GM19395 (cell line): ENCODE results near the gene CXXC1.
"Not testable (repeated sequence)": the region's sequence is repeated elsewhere in the genome, so short reads cannot be mapped to it uniquely, and the experiment has no call there.

Experiments
- ATAC-seq: cut with Tn5 transposase; IDR thresholded peaks from one replicate; pipeline ENCODE4 v1.9.1; 2021; ENCODE audit warnings: mild to moderate bottlenecking, moderate library complexity; ENCODE audit not compliant: unreplicated experiment

The CXXC1 gene

DNA sequence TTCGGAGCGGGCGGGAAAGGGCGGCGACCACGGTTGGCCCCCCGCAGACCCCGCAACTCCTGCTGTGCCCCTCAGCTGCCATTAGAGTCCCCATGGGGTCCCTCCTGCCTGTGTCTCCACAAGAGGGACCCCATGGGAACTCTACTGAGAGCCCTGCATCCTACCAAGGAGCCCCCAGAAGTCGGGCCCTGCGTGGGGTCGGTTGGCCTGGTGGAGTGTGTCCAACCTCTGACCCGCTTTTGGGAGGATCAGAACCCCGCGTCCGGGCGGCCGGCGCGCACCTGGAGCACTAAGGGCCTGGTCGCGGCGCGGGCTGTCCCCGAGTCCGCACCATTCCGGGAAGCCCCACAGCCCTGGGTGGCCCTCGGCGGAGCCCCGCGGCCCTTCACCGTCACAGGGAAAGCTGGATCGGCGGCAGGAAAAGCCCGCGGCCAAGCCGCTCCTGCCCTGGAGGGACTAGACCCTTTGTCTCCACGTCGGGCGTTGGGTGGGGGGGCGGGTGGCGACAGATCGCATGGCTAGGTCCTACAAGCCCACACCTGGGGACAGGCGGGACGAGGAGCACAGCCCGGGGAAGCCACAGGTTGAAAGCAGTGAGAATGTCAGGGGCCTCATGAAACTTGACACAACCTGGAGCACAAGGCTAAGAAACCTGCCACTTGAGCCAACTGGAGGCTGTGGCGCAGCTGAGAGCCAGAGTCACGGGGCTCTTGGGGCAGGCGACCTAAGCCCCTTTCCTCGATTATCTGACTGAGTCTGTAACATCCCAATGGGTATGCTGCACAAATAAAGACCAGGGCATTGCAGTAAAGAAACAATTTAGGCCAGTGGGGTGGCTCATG lies 11.2 kb upstream of the CXXC1 start:
- peak; percentile 7 for ATAC-seq

DNA sequence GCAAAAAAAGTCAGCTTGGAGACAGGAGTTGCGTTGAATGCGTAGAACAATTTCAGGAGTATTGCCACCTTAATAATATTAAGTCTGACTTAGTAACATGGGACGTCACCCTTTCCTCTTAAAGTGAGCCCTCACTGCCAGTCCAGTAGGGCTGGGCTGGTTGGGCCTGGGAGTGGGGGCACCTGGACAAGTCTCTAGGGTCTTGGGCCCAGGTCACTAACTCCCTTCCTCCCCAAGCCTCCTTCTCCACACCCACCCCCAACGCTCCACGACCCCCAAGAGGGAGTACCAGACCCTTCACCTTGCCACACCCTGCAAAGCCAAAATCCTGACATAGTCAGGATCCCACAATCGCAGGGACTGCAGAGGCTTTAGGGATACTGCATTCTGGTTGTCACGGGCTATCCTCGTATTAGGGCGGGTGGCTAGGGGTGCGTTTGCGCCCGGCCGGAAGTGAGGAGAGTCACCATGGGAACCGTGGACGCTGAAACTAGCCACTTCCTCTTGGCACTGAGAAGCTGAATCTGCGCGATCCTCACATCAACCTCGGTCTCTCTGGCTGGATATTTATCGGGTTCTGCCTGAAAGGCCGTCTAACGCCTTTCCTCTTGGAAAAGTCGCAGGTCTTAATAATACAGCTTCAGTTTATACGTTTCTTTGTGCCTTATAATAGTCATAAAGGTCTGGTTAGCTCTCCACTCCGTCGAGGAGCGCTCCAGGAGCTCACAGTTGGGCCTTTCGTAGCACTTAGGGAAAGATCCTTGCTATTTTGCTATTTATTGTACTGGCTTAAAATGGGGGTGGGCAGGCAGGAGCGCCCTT lies 10.3 kb upstream of the CXXC1 start:
- peak; percentile 100 for ATAC-seq

- ATAC-seq: no peak
Measured at GRCh38 chr18:50293039-50293438, 5.5 kb upstream of the CXXC1 start.

GRCh38 chr18:50289108-50289443 lies 1.6 kb upstream of the CXXC1 start:
- ATAC-seq: no peak

GRCh38 chr18:50288348-50289107 lies 1.0 kb upstream of the CXXC1 start:
- ATAC-seq: not testable (repeated sequence)

DNA sequence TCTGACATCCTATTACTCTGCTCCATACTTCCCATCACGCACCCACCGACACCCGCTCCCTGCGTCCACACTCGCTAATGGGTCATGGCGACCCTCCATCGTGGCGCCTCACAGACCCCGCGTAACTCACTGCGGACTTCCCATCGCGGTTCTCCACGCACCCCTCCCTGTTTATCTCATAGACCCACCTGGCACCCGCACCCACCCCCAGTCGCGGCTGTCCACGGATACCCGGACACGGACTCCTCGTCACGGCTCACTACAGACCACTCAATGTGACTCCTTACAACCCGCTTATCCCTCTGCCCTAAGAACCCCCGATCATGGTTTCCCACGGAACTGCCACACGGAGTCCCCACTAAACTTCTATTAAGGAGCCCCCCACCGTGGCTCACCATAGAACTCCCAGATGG lies 458 bp downstream of the CXXC1 start:
- ATAC-seq: peak; percentile 3

DNA sequence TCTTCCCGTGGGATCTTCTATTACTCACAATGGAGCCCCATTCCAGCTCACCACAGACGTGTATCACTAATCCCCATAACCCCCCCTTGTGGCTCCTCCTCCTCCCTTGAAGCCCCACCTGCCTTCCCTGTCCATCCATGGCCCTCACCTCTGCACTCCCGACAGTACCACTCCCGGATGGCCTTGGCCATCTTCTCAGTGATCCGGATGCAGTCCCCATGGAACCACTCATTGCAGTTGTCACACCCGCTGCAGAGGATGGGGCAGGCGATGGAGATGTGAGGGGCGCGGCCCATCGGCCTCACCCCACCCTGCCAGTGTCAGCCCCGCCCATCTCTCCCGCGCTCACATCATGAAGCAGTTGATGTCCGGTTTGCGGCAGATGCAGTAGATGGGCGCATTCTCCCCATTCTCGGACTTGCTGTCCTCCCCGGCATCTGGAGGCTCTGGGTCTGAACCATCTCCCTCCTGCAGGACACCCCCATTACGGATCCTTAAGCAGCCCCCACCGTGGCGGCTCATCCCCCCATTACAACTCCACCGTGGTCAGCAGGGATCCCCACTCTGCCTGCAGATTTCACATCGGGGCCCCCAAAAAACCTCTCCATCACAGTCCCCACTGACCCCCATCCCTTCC lies 983 bp downstream of the CXXC1 start:
- no peak for ATAC-seq

- no peak for ATAC-seq
Measured at GRCh38 chr18:50285631-50286321, 1.7 kb downstream of the CXXC1 start.

- ATAC-seq: no peak
Measured at GRCh38 chr18:50285071-50285470, 2.4 kb downstream of the CXXC1 start.

- ATAC-seq: no peak
Measured at GRCh38 chr18:50284255-50284885, 3.1 kb downstream of the CXXC1 start.

DNA sequence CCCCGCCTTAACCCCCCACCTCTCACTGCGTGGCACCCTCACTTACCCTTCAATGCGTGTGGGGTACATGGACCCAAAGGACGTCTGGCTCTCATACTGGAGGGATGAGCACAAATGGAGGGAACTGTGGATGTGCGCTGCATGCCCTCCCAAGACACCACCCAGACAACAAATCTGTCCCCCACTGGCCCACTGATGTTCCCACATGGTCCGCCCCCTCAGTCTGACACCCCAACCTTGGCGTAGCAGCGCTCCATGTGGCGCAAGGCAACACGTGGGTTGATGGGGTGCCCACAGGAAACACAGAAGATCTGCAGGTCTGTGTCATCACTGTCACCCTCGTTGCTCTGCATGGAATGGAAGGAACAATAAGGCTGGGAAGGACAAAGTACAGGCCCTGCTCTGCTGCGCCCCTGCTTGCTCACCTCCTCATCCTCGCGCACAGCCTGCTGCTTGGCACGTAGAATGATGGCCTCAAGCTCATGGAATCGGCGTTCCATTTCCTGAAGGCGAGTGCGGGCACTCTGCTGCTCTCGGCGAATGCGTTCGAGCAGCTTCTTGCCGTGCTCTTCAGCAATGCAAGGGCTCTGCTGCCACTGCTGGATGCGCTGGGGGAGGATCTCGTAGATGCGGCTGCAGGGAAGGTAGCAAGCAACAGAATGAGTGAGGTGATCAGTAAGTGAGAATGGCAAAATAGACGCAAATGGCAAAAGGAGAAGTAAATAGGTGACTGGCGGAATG lies 3.9 kb downstream of the CXXC1 start:
- no peak for ATAC-seq

DNA sequence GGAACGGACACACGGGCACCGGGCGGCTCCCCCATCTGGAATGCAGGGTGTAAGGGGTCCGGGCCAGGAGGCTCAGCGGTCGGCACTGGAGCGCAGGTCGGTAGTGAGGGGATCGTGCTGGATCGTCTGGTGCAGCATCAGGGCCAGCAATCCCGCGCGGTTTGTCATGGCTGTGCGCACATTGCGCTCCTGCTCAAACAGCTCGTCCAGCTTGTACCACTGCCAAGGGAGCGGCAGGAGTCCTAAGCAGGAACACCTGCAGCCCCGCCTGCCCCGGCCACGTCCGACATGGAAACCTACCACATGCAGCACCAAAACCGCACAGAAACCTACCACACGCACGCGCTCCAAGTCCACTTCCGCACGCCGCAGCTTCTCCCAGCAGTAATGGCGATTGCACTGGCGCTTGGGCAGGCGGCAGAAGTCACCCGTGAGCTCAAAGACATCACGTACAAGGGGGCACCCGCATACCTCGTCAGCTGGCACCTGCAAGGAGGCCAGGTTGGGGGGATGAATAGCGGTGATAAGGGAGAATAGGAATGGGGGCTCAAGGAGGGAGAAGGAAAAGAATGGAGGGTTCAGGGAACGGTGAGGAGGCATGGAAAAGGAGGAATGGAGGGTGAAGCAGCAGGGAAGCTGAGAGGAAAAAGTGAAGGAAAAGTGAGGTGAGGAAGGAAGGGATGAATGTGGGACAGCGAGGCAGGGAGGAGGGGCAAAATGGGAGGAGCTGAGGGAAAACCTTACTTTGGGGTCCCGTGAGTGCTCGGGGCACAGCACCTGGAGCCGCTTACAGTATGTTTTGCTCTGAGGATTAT lies 4.8 kb downstream of the CXXC1 start:
- no peak for ATAC-seq

DNA sequence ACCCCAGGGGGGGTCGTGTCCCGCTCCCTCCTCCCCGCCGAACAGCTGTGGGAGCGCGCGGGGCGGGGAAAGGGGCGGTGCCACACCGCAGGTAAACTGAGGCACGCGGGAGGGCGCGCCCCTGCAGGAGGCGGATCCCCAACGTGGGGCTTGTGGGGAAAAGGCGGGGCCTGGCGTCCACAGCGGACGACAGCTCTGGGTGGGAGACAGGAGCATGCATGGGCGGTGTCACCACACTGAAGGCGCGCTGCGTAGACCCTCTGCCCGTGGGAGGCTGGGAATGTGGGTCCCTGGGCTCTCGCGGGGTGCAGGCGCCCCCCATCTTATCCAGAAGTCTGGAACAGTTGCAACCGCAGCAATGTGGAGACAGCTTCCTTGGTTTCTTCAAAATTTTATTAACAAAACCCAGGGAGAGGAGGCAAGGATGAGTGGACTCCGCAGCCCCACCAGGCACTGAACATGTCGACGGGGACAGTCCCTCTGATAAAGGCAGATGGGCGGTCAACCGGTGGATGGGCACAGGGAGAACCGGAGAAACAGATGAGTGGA lies 5.4 kb downstream of the CXXC1 start:
- no peak for ATAC-seq

GRCh38 chr18:50281295-50281971 lies 6.1 kb downstream of the CXXC1 start, which contains the start of gene MBD1:
Gene MBD1 (minus strand): TSS chr18:50281523. CDS start chr18:50279992, 1,531 bp downstream.
- ATAC-seq: peak; percentile 90

DNA sequence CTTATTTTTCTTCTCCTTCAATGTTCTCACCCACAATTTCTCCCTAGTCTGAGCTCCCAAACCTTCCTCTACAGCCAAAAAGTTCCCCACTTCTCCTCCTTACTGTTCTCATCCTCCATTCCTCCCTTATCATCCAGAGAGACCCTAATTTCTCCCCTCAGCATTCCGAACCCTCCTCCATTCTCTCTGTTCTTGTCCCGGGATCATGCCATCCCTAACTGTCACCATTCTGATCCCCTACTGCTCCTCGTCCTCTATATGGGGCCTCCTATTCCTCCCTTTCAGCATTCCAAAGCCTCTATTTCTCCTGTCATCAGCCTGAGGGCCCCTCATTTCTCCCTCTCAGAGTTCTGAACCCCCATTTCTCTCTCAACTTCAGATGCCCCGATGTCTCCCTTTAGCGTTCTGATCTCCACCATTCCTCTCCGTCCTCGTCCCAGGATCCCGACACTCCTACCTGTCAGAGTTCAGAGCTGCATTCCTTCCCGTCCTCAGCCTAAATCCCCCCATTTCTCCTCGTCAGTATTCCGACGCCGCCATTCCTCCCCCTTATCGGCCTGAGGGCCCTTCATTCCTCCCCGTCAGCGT lies 6.7 kb downstream of the CXXC1 start:
- ATAC-seq: no peak

DNA sequence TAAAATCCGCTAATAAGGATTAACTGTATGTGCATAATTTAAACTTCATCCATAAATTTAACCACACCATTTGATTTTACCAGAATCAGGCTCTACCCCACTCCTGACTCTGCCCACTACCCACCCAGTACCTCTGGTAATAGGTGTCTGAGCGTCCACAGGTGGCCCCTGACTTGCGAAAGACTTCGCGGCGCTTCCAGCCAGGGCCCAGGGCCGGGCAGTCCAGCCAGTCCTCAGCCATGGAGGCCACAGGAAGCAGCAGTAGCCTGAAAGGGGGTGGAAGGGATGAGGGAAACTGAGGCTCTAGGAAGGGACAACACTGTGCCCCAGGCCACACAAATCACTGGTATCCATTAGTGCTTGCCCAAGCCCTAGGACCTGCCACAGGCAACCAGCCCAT lies 7.7 kb downstream of the CXXC1 start:
- no peak for ATAC-seq

DNA sequence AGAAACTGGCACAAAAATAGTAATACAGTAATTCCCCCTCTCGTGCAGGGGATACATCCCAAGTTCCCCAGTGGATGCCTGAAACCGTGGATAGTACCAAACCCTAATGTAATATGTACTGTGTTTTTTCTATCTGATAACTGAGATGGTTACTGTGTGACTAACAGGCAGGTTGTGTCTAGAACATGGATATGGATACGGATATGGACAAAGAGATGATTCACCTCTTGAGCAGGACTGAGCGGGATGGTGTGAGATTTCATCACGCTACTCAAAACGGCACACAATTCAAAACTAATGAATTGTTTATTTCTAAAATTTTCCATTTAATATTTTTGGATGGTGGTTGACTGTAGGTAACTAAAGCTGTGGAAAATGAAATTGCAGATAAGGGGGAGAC lies 9.6 kb downstream of the CXXC1 start:
- ATAC-seq: no peak
